ENCODE measurements around the gene SCO2. TPM values are rescaled to one million over a fixed set of nuclear protein-coding genes. Genes with fewer than 3 reads are reported as not detected.

SCO2 gene
- polyA plus RNA-seq, 1 donor (not counting 4 experiments of a cell fraction or from before 2014, with no cell fraction given): 1.9 TPM

DNA sequence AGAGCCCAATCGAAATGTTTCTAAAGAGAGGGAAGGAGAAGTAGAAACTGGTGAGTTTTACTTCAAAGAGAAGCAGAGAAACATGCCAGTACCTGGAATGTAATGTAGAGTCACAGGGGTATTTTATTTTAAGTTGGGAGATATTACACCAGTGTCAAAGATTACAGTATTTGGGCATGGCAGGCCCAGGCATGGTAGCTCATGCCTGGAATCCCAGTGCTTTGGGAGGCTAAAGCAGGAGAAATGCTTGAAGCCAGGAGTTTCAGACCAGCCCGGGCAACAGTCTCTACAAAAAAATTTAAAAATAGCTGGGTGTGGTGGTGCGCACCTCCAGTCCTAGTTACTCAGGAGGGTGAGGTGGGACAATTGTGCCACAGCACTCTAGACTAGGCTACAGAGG, 34.6 kb upstream of the SCO2 start:
- Histone ChIP-seq H3K4me2 (ENCODE audit: control insufficient read depth, extremely low read depth, insufficient read depth, low read depth, low read length) (peak overlapping the region; percentile 22), H3K9ac (ENCODE audit: control insufficient read depth, extremely low read depth, insufficient read depth, low read length) (no peak overlapping the region), H3K9me1 (ENCODE audit: control insufficient read depth, extremely low read depth, insufficient read depth, low read length) (no peaks in the 10 kb centered on the region), H3K27me3 (ENCODE audit: control insufficient read depth, extremely low read depth, insufficient read depth, low read length) (no peaks in the 10 kb centered on the region), H3K9me3 (ENCODE audit: control insufficient read depth, low read depth, low read length) (no peaks in the 10 kb centered on the region), H3K4me1 (ENCODE audit: control insufficient read depth, extremely low read depth, insufficient read depth, low read length) (peaks cover 16% of the 10 kb centered on the region), H4K20me1 (ENCODE audit: control insufficient read depth, extremely low read depth, insufficient read depth, low read length) (no peaks in the 10 kb centered on the region), H2AFZ (ENCODE audit: control insufficient read depth, low read length) (peak overlapping the region; percentile 53), H3K27ac (ENCODE audit: control insufficient read depth, insufficient read depth, low read length) (peak overlapping the region; percentile 8), H3K4me3 (ENCODE audit: control insufficient read depth in 2 of 3, extremely low read depth in 1 of 3, insufficient read depth in 2 of 3, low read depth in 1 of 3, low read length in 3 of 3) (no peak overlapping the region), H3K79me2 (ENCODE audit: control insufficient read depth, insufficient read depth, low read length) (no peaks in the 10 kb centered on the region), H3K36me3 (ENCODE audit: control insufficient read depth in 2 of 2, extremely low read depth in 1 of 2, insufficient read depth in 2 of 2, low read length in 2 of 2) (no peaks in the 10 kb centered on the region)
- dilution Hi-C loops (cut with MboI; ENCODE audit: extremely low pct_ligation_motif_present, low sequenced_read_pairs): no loop called here
- FAIRE-seq (no peak), DNase-seq (ENCODE audit: low read depth, low spot score) (no peak)
- TF ChIP-seq EZH2 (IDR thresholded peaks at IDR 0.05; ENCODE audit: low read length): no peak
- TF ChIP-seq, protein P1, sequence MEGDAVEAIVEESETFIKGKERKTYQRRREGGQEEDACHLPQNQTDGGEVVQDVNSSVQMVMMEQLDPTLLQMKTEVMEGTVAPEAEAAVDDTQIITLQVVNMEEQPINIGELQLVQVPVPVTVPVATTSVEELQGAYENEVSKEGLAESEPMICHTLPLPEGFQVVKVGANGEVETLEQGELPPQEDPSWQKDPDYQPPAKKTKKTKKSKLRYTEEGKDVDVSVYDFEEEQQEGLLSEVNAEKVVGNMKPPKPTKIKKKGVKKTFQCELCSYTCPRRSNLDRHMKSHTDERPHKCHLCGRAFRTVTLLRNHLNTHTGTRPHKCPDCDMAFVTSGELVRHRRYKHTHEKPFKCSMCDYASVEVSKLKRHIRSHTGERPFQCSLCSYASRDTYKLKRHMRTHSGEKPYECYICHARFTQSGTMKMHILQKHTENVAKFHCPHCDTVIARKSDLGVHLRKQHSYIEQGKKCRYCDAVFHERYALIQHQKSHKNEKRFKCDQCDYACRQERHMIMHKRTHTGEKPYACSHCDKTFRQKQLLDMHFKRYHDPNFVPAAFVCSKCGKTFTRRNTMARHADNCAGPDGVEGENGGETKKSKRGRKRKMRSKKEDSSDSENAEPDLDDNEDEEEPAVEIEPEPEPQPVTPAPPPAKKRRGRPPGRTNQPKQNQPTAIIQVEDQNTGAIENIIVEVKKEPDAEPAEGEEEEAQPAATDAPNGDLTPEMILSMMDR (optimal IDR thresholded peaks at IDR 0.05 in 1 of 3, IDR thresholded peaks at IDR 0.05 in 1 of 3, conservative IDR thresholded peaks at IDR 0.05 in 1 of 3; ENCODE audit: extremely low read depth in 1 of 3, insufficient read depth in 2 of 3, low read length in 3 of 3): no peak

DNA sequence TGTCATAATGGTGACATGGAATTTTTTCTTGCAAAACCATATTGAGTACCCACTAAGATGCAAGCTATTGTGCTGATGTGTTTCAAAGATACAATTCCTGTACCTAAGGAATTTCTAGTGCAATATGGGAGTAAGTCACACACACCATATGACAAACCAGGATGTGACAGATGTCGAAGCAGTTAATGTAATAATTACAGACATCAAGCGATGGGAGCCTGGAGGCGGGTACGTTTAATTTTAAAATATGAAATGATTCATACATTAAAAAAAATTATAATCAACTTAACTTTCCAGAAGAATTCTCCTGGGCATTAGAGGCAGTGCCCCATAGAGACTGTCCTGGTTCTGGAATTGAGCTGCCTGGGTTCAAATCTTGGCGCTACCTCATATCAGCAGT, 31.3 kb upstream of the SCO2 start:
- Histone ChIP-seq H3K9ac (ENCODE audit: control insufficient read depth, extremely low read depth, insufficient read depth, low read length) (no peak overlapping the region), H3K4me3 (ENCODE audit: control insufficient read depth in 2 of 3, extremely low read depth in 1 of 3, insufficient read depth in 2 of 3, low read depth in 1 of 3, low read length in 3 of 3) (no peak overlapping the region), H3K79me2 (ENCODE audit: control insufficient read depth, insufficient read depth, low read length) (no peaks in the 10 kb centered on the region), H4K20me1 (ENCODE audit: control insufficient read depth, extremely low read depth, insufficient read depth, low read length) (no peaks in the 10 kb centered on the region), H3K9me1 (ENCODE audit: control insufficient read depth, extremely low read depth, insufficient read depth, low read length) (no peaks in the 10 kb centered on the region), H3K4me1 (ENCODE audit: control insufficient read depth, extremely low read depth, insufficient read depth, low read length) (peaks cover 7% of the 10 kb centered on the region), H2AFZ (ENCODE audit: control insufficient read depth, low read length) (no peak overlapping the region), H3K27ac (ENCODE audit: control insufficient read depth, insufficient read depth, low read length) (no peak overlapping the region), H3K4me2 (ENCODE audit: control insufficient read depth, extremely low read depth, insufficient read depth, low read depth, low read length) (no peak overlapping the region), H3K36me3 (ENCODE audit: control insufficient read depth in 2 of 2, extremely low read depth in 1 of 2, insufficient read depth in 2 of 2, low read length in 2 of 2) (no peaks in the 10 kb centered on the region), H3K27me3 (ENCODE audit: control insufficient read depth, extremely low read depth, insufficient read depth, low read length) (no peaks in the 10 kb centered on the region), H3K9me3 (ENCODE audit: control insufficient read depth, low read depth, low read length) (no peaks in the 10 kb centered on the region)
- dilution Hi-C loops (cut with MboI; ENCODE audit: extremely low pct_ligation_motif_present, low sequenced_read_pairs): no loop called here
- DNase-seq (ENCODE audit: low read depth, low spot score): no peak
- TF ChIP-seq EZH2 (IDR thresholded peaks at IDR 0.05; ENCODE audit: low read length): no peak
- TF ChIP-seq, protein P1 (optimal IDR thresholded peaks at IDR 0.05 in 1 of 3, IDR thresholded peaks at IDR 0.05 in 1 of 3, conservative IDR thresholded peaks at IDR 0.05 in 1 of 3; ENCODE audit: extremely low read depth in 1 of 3, insufficient read depth in 2 of 3, low read length in 3 of 3): no peak
- FAIRE-seq: no peak
